Measurements from ENCODE around the gene RPGRIP1L. TPM values are rescaled to one million over a fixed set of nuclear protein-coding genes. Genes with fewer than 3 reads are reported as not detected.

Gene RPGRIP1L
- total RNA-seq, 4 donors from 2014 or later: 4.4 to 7.1 (median 6.6) TPM

DNA sequence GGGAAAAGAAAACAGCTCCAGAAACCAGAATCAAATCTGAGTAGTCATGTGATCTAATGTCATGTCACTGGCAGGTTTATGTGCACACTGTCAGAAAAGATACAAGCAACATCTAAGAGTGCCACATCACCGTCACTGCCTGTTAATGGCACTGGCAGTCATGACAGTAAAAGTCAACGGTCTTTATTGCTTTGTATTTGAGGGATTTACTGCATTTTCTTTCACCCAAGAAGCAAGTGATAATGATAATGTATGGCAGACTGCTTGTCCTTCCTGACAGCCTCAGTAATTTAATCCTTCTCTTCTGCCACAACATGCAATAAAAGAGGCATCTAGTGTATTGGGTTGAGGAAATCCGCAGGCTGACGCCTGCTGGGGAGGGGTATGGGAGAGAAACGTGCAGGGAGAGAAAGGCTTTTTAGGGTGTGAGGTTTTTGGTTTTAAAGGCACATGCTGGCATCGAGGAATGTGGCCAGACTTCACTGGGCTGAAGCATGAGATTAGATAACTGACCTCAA, 92.4 kb downstream of the RPGRIP1L start:
- DNase-seq (ENCODE audit: low spot score in 2 of 2): no peak
- Histone ChIP-seq H3K4me3 (no peak overlapping the region), H3K9me3 (no peaks in the 10 kb centered on the region), H3K27me3 (no peaks in the 10 kb centered on the region), H3K36me3 (peaks cover 0 to 11% (median 0%) of the 10 kb centered on the region in 3 donors), H3K27ac (no peak overlapping the region), H3K4me1 (no peaks in the 10 kb centered on the region)
- TF ChIP-seq, protein P1, sequence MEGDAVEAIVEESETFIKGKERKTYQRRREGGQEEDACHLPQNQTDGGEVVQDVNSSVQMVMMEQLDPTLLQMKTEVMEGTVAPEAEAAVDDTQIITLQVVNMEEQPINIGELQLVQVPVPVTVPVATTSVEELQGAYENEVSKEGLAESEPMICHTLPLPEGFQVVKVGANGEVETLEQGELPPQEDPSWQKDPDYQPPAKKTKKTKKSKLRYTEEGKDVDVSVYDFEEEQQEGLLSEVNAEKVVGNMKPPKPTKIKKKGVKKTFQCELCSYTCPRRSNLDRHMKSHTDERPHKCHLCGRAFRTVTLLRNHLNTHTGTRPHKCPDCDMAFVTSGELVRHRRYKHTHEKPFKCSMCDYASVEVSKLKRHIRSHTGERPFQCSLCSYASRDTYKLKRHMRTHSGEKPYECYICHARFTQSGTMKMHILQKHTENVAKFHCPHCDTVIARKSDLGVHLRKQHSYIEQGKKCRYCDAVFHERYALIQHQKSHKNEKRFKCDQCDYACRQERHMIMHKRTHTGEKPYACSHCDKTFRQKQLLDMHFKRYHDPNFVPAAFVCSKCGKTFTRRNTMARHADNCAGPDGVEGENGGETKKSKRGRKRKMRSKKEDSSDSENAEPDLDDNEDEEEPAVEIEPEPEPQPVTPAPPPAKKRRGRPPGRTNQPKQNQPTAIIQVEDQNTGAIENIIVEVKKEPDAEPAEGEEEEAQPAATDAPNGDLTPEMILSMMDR (IDR thresholded peaks at IDR 0.05): no peak
- TF ChIP-seq EP300 (IDR thresholded peaks at IDR 0.05): no peak
- no peak for TF ChIP-seq POLR2A (IDR thresholded peaks at IDR 0.05)
- WGBS, 2 donors: 57 to 59% methylated on average over 6 of the region's 6 CpGs

DNA sequence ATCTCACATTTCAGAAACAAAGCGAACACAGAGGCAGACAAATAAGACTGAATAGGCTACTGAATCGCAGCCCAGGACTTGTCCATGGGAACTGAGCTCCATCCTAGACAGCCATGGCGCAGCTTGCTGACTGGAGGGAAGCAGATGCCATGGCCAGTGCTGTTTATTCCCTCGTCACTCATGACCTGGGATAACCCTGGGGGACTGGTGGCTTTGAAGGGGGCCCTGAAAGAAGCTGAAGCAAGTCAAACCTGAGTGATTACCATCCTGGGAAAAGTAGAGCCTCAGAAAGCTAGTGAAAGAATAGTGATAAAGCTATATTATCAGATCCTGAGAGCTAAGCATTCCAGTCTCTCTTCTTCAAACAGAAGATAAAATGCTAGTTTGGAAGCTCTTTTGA, 94.1 kb downstream of the RPGRIP1L start:
- no peak overlapping the region for H3K27ac ChIP-seq
- WGBS, 2 donors: 96% methylated on average over 4 of the region's 4 CpGs
- no peaks in the 10 kb centered on the region for H3K4me1 ChIP-seq
- TF ChIP-seq, protein P1 (IDR thresholded peaks at IDR 0.05): no peak
- TF ChIP-seq POLR2A (IDR thresholded peaks at IDR 0.05) (no peak), EP300 (IDR thresholded peaks at IDR 0.05) (no peak)
- no peaks in the 10 kb centered on the region for H3K27me3 ChIP-seq
- peaks cover 0 to 21% (median 0%) of the 10 kb centered on the region in 3 donors for H3K36me3 ChIP-seq
- no peaks in the 10 kb centered on the region for H3K9me3 ChIP-seq
- DNase-seq (ENCODE audit: low spot score in 2 of 2): no peak
- H3K4me3 ChIP-seq: no peak overlapping the region

DNA sequence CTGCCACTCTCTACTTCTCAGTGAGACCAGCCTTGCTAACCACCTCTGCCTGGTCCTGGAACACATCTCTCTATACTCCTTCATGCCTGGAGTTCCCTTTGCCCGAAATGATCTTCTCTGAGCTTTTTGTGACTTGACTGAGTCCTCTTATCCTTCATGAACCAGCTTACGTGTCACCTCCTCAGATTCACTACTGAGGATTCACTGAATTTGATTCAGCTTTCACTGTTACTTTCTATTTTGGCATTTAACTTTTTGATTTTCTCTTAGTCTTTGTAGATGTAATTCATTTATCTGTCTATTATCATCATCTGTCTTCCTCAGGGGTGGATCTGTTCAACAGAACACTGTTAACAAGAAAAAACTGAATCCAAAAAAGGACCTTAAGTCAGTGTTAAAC, 95.6 kb downstream of the RPGRIP1L start:
- H3K4me1 ChIP-seq: no peaks in the 10 kb centered on the region
- 96 to 97% methylated on average over 2 of the region's 2 CpGs for WGBS, 2 donors
- H3K27me3 ChIP-seq: no peaks in the 10 kb centered on the region
- H3K4me3 ChIP-seq: no peak overlapping the region
- no peak overlapping the region for H3K27ac ChIP-seq
- peaks cover 0 to 33% (median 0%) of the 10 kb centered on the region in 3 donors for H3K36me3 ChIP-seq
- no peaks in the 10 kb centered on the region for H3K9me3 ChIP-seq
- DNase-seq (ENCODE audit: low spot score in 2 of 2): no peak
- TF ChIP-seq, protein P1 (IDR thresholded peaks at IDR 0.05): no peak
- TF ChIP-seq POLR2A (IDR thresholded peaks at IDR 0.05) (no peak), EP300 (IDR thresholded peaks at IDR 0.05) (no peak)

DNA sequence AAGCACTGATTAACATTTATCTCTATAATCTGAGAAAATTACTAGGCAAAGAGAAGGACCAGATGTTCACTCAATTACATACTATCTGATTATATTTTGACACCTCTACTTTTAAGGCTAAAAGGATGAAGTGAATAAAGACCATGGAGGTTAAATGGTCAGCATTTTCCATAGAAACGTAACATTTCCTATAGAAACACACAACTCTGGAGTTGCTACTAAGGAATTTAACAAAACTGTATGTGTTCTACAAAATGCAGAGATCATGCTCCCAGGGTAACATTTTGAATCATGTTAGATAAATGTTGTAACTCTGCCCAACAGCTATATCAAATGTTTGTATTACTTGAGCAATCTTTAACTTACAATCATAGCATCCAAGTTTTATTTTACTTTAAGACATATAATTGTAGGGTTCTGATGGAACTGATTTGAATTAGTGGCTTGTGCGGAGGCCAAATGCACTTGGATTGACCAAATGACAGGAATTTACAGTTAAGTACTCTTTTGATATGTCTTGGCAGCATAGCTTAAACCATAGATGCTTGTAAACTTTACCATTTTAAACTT, 97.7 kb downstream of the RPGRIP1L start:
- H3K4me3 ChIP-seq: no peak overlapping the region
- no peak overlapping the region for H3K27ac ChIP-seq
- peaks cover 0 to 47% (median 0%) of the 10 kb centered on the region in 3 donors for H3K36me3 ChIP-seq
- 81 to 84% methylated on average over 2 of the region's 2 CpGs for WGBS, 2 donors
- no peaks in the 10 kb centered on the region for H3K27me3 ChIP-seq
- DNase-seq (ENCODE audit: low spot score in 2 of 2): no peak
- no peak for TF ChIP-seq POLR2A (IDR thresholded peaks at IDR 0.05)
- TF ChIP-seq, protein P1 (IDR thresholded peaks at IDR 0.05): no peak
- no peak for TF ChIP-seq EP300 (IDR thresholded peaks at IDR 0.05)
- no peaks in the 10 kb centered on the region for H3K9me3 ChIP-seq
- no peaks in the 10 kb centered on the region for H3K4me1 ChIP-seq

DNA sequence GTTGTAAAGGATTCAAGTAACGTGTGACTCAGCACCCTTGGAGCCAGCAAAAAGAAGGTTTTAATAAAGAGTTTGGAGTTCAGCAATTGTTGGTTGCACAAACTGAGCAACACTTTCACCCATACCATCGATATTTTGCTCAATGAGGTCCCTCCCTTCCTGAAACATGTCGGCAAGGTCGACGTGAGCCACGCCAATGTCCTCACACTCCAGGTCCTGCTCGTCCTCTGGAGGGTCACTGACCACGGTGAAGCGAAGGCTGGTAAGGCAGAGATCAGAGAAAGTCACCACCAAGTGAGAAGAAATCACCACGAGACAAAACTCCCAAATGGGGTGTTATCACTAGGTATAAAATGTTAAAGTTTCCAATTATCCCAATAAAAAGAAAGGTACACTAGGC, 98.3 kb downstream of the RPGRIP1L start:
- Histone ChIP-seq H3K36me3 (peaks cover 0 to 49% (median 0%) of the 10 kb centered on the region in 3 donors), H3K4me3 (no peak overlapping the region), H3K27me3 (no peaks in the 10 kb centered on the region), H3K4me1 (no peaks in the 10 kb centered on the region), H3K27ac (no peak overlapping the region), H3K9me3 (no peaks in the 10 kb centered on the region)
- TF ChIP-seq, protein P1 (IDR thresholded peaks at IDR 0.05): no peak
- TF ChIP-seq POLR2A (IDR thresholded peaks at IDR 0.05): no peak
- no peak for TF ChIP-seq EP300 (IDR thresholded peaks at IDR 0.05)
- DNase-seq (ENCODE audit: low spot score in 2 of 2): no peak
- WGBS, 2 donors: 95 to 96% methylated on average over 10 of the region's 10 CpGs

All from tibial nerve (tissue), 4 donors.